K562 (cell line): ENCODE results near the gene EHMT2. TPM values are rescaled to one million over a fixed set of nuclear protein-coding genes. Genes with fewer than 3 reads are reported as not detected.

Experiments used
- ARID2 ChIP-seq: fragments of 450-650 bp; IDR thresholded peaks from 2 replicates; pipeline ENCODE4 v1.6.1; 2017; ENCODE audit warnings: antibody characterized with exemption, mild to moderate bottlenecking
- CEBPG ChIP-seq, 3 experiments: fragments of 200-800 bp in 1 of 3; sonication (Bioruptor generic) in 1 of 3; sonication (generic) in 1 of 3; formaldehyde crosslinking in 1 of 3; IDR thresholded peaks in 2 of 3; conservative IDR thresholded peaks in 1 of 3; 2 replicates each; pipeline versions ENCODE4 v1.6.1 to v1.8.0; 2016 to 2022; ENCODE audit warnings: missing compliant biosample characterization in 2 of 3, missing genetic modification characterization in 2 of 3, mild to moderate bottlenecking in 1 of 3, missing genetic modification reagents in 1 of 3
- ETV6 ChIP-seq, 3 experiments: fragments of 150-350 bp in 1 of 3; sonication (generic) in 1 of 3; formaldehyde crosslinking in 1 of 3; IDR thresholded peaks; 2 replicates each; pipeline versions ENCODE4 v1.6.1 to v1.8.0; 2014 to 2022; ENCODE audit warnings: borderline replicate concordance in 2 of 3, low read depth in 2 of 3, antibody characterized with exemption in 1 of 3, low read length in 1 of 3, mild to moderate bottlenecking in 1 of 3, missing genetic modification reagents in 1 of 3
- HMG20B ChIP-seq: fragments of 250-450 bp; sonication (Bioruptor Pico); IDR thresholded peaks from 2 replicates; pipeline ENCODE4 v1.5.0; 2021; ENCODE audit warnings: mild to moderate bottlenecking
- KAT7 ChIP-seq: sonication (generic); formaldehyde crosslinking; IDR thresholded peaks from 2 replicates; pipeline ENCODE4 v1.8.0; 2022; ENCODE audit warnings: missing genetic modification reagents, mild to moderate bottlenecking, borderline replicate concordance
- KDM5B ChIP-seq: fragments of 200-600 bp; sonication (generic); IDR thresholded peaks from 2 replicates; pipeline ENCODE4 v1.6.1; 2012; ENCODE audit warnings: low read depth, mild to moderate bottlenecking, moderate library complexity, low read length, control low read depth, inconsistent platforms; ENCODE audit not compliant: insufficient replicate concordance
- NR2C2 ChIP-seq, 2 experiments: fragments of 200-800 bp in 1 of 2; sonication (Bioruptor generic) in 1 of 2; sonication (generic) in 1 of 2; formaldehyde crosslinking in 1 of 2; IDR thresholded peaks; 2 replicates each; pipeline versions ENCODE4 v1.6.1 to v1.8.0; 2016 to 2022; ENCODE audit warnings: mild to moderate bottlenecking in 1 of 2, missing compliant biosample characterization in 1 of 2, missing genetic modification characterization in 1 of 2, missing genetic modification reagents in 1 of 2
- OTX1 ChIP-seq: fragments of 450-650 bp; formaldehyde crosslinking; IDR thresholded peaks from 2 replicates; pipeline ENCODE4 v1.4.0; 2022; ENCODE audit warnings: mild to moderate bottlenecking
- PML ChIP-seq: IDR thresholded peaks from 2 replicates; pipeline ENCODE4 v1.6.1; 2012; ENCODE audit warnings: low read length, inconsistent platforms
- POLR2AphosphoS5 ChIP-seq: IDR thresholded peaks from 2 replicates; pipeline ENCODE4 v1.6.1; 2011; ENCODE audit warnings: mild to moderate bottlenecking, low read depth, low read length, moderate library complexity; ENCODE audit not compliant: control insufficient read depth, insufficient read depth
- RBFOX2 ChIP-seq: fragments of 200-400 bp; formaldehyde crosslinking; IDR thresholded peaks from 2 replicates; pipeline ENCODE4 v1.6.1; 2017; ENCODE audit warnings: low read depth, mild to moderate bottlenecking, low read length, moderate library complexity
- RBM14 ChIP-seq: fragments of 200-400 bp; formaldehyde crosslinking; IDR thresholded peaks from 2 replicates; pipeline ENCODE4 v1.6.1; 2018; ENCODE audit warnings: low read depth, mild to moderate bottlenecking, low read length, moderate library complexity, borderline replicate concordance; ENCODE audit not compliant: insufficient read depth
- RCOR1 ChIP-seq, 2 experiments: IDR thresholded peaks; 2 replicates each; pipeline ENCODE4 v1.6.1; 2012; ENCODE audit warnings: low read depth in 2 of 2, low read length in 2 of 2, borderline replicate concordance in 1 of 2, improper control_type of control experiment in 1 of 2
- SIN3A ChIP-seq, 2 experiments: fragments of 150-350 bp in 1 of 2; IDR thresholded peaks; 2 replicates each; pipeline ENCODE4 v1.6.1; 2011 to 2016; ENCODE audit warnings: borderline replicate concordance in 2 of 2, low read depth in 2 of 2, low read length in 2 of 2, mild to moderate bottlenecking in 2 of 2, moderate library complexity in 2 of 2; ENCODE audit not compliant: control insufficient read depth in 1 of 2
- SMAD1 ChIP-seq: fragments of 150-350 bp; IDR thresholded peaks from 2 replicates; pipeline ENCODE4 v1.6.1; 2014; ENCODE audit warnings: low read length, low read depth; ENCODE audit not compliant: partially characterized antibody
- TAF9B ChIP-seq: fragments of 450-650 bp; IDR thresholded peaks from 2 replicates; pipeline ENCODE4 v1.6.1; 2018; ENCODE audit warnings: mild to moderate bottlenecking; ENCODE audit not compliant: partially characterized antibody
- THRB ChIP-seq: fragments of 450-650 bp; formaldehyde crosslinking; conservative IDR thresholded peaks from 2 replicates; pipeline ENCODE4 v1.4.0; 2022; ENCODE audit warnings: mild to moderate bottlenecking, missing genetic modification characterization
- ZNF384 ChIP-seq: IDR thresholded peaks from 2 replicates; pipeline ENCODE4 v1.6.1; 2012; ENCODE audit warnings: low read depth, low read length, improper control_type of control experiment
- ZNF609 ChIP-seq: sonication (generic); formaldehyde crosslinking; IDR thresholded peaks from 2 replicates; pipeline ENCODE4 v1.8.1; 2023; ENCODE audit warnings: missing genetic modification reagents, mild to moderate bottlenecking, borderline replicate concordance
- polyA plus RNA-seq, 8 experiments: library from polyadenylated mRNA; depleted of rRNA in 4 of 8; stranded (reverse) in 5 of 8; unstranded in 3 of 8; fragments of >200 nt; fragmentation: Nextera tagmentation in 2 of 8; fragmentation: Illumina TruSeq in 1 of 8; extraction: Ambion mirVana in 2 of 8; extraction: Trizol in 1 of 8; gene quantifications; 2 replicates each; pipeline versions ENCODE4 v1.2.1 to v1.2.3, GENCODE V29; 2011 to 2014; ENCODE audit warnings: inconsistent platforms in 1 of 8, missing spikeins in 1 of 8
- total RNA-seq, 7 experiments: library from RNA; depleted of rRNA in 6 of 7; stranded (reverse); fragments of >200 nt in 6 of 7; fragmentation: Illumina TruSeq in 2 of 7; extraction: Trizol in 2 of 7; gene quantifications; 2 replicates each; pipeline versions ENCODE4 v1.2.1 to v1.2.3, GENCODE V29; 2011 to 2021; ENCODE audit warnings: low replicate concordance in 1 of 7

EHMT2 gene
- total and polyA plus RNA-seq, 9 of the 15 experiments (the other 6 are each of a cell fraction or from before 2014, with no cell fraction given): 2.1 to 63.8 (median 38.5) TPM

- TF ChIP-seq NR2C2 (CRISPR knock-in tag; IDR thresholded peaks at IDR 0.05) (0 out of 2 replicates have a peak, but pooled peaks have one; percentile 43), NR2C2 (tag; IDR thresholded peaks at IDR 0.05) (no peak), KAT7 (CRISPR knock-in tag) (0 out of 2 replicates have a peak, but pooled peaks have one; percentile 2), RBFOX2 (peak; percentile 56), ZNF609 (peak; percentile 58; the same call in 1 of the 2 replicates), OTX1 (CRISPR knock-in tag) (0 out of 2 replicates have a peak, but pooled peaks have one; percentile 21), SIN3A (IDR thresholded peaks at IDR 0.05; ENCODE audit: borderline replicate concordance in 2 of 2, control insufficient read depth in 1 of 2, low read depth in 2 of 2, low read length in 2 of 2) (peak; percentile 22 to 53; a peak in 2 of 4 replicates), TAF9B (no peak), ARID2 (no peak), KDM5B (peak; percentile 6), HMG20B (CRISPR knock-in tag) (0 out of 2 replicates have a peak, but pooled peaks have one; percentile 23), ETV6 (IDR thresholded peaks at IDR 0.05; ENCODE audit: borderline replicate concordance in 1 of 2, low read depth in 2 of 2, low read length in 1 of 2) (0 out of 4 replicates have a peak, but pooled peaks of 1 of the 2 experiments have one; percentile 11), ETV6 (CRISPR knock-in tag; IDR thresholded peaks at IDR 0.05; ENCODE audit: borderline replicate concordance) (no peak), RCOR1 (IDR thresholded peaks at IDR 0.05; ENCODE audit: borderline replicate concordance in 1 of 2, low read depth in 2 of 2, low read length in 2 of 2) (peak in 1 of 2 experiments; percentile 4; a peak in 1 of 4 replicates), POLR2AphosphoS5 (0 out of 2 replicates have a peak, but pooled peaks have one; percentile 31), ZNF384 (peak; percentile 4; the same call in 1 of the 2 replicates), CEBPG (CRISPR knock-in tag; IDR thresholded peaks at IDR 0.05) (peak; percentile 13; the same call in 1 of the 2 replicates), CEBPG (tag; conservative IDR thresholded peaks at IDR 0.05 in 1 of 2, IDR thresholded peaks at IDR 0.05 in 1 of 2) (no peak; a peak in 1 of 4 replicates), SMAD1 (no peak), PML (peak; percentile 57; the same call in 1 of the 2 replicates), RBM14 (no peak), THRB (peak; percentile 71; the same call in 1 of the 2 replicates)
Observed at GRCh38 chr6:31830886-31831335, 66.6 kb downstream of the EHMT2 start (continued).
